GM23338 (cell line): ENCODE data around the gene HINT1. TPM values are rescaled to one million over a fixed set of nuclear protein-coding genes. Genes with fewer than 3 reads are reported as not detected.

Experiments
- ATAC-seq: fragments of 200-7000 bp; cut with Tn5 transposase; 3 replicates; pipeline ENCODE4 v1.9.1; 2020
- DNase-seq: peaks from one replicate; pipeline ENCODE4 v3.0.0-alpha.2; 2015; ENCODE audit warnings: low spot score
- H2AFZ ChIP-seq: fragments of 200-600 bp; sonication (generic); 2 replicates; pipeline ENCODE4 v1.8.0; 2016; ENCODE audit warnings: antibody characterized with exemption, mild to moderate bottlenecking, moderate library complexity
- H3F3A ChIP-seq: fragments of 200-600 bp; sonication (generic); replicated peaks from 2 replicates; pipeline ENCODE4 v1.8.0; 2017; ENCODE audit warnings: antibody characterized with exemption, mixed run types, low read depth
- H3K27ac ChIP-seq: fragments of 200-600 bp; sonication (generic); 2 replicates; pipeline ENCODE4 v1.6.1; 2016; ENCODE audit warnings: low read depth
- H3K27me3 ChIP-seq: fragments of 200-600 bp; sonication (generic); 2 replicates; pipeline ENCODE4 v1.8.0; 2016; ENCODE audit warnings: mild to moderate bottlenecking, mixed run types, moderate library complexity; ENCODE audit not compliant: insufficient read depth
- H3K36me3 ChIP-seq: fragments of 200-600 bp; sonication (generic); 2 replicates; pipeline ENCODE4 v1.8.0; 2016; ENCODE audit warnings: mild to moderate bottlenecking; ENCODE audit not compliant: insufficient read depth
- H3K4me1 ChIP-seq: fragments of 200-600 bp; sonication (generic); 2 replicates; pipeline ENCODE4 v1.8.0; 2016; ENCODE audit warnings: mild to moderate bottlenecking, moderate library complexity; ENCODE audit not compliant: insufficient read depth
- H3K4me2 ChIP-seq: fragments of 200-600 bp; sonication (generic); 2 replicates; pipeline ENCODE4 v1.7.1; 2017; ENCODE audit warnings: mixed run types
- H3K4me3 ChIP-seq: fragments of 200-600 bp; sonication (generic); 2 replicates; pipeline ENCODE4 v1.6.1; 2016; ENCODE audit warnings: mixed run types
- H3K79me2 ChIP-seq: fragments of 200-600 bp; sonication (generic); replicated peaks from 2 replicates; pipeline ENCODE4 v1.8.0; 2017; ENCODE audit warnings: mild to moderate bottlenecking; ENCODE audit not compliant: insufficient read depth
- H3K9me2 ChIP-seq: fragments of 200-600 bp; sonication (generic); 2 replicates; pipeline ENCODE4 v1.8.0; 2017; ENCODE audit not compliant: insufficient read depth
- H4K20me1 ChIP-seq: fragments of 200-600 bp; sonication (generic); replicated peaks from 2 replicates; pipeline ENCODE4 v1.8.0; 2017; ENCODE audit warnings: mild to moderate bottlenecking; ENCODE audit not compliant: insufficient read depth
- H3K27ac Mint-ChIP-seq: 2 replicates; pipeline ENCODE4 v1.8.0; 2020; ENCODE audit warnings: inconsistent platforms, mild to moderate bottlenecking, moderate library complexity, mixed read lengths
- H3K27me3 Mint-ChIP-seq: 3 replicates; pipeline ENCODE4 v1.8.0; 2022; ENCODE audit warnings: low read depth, mild to moderate bottlenecking, moderate library complexity, mixed read lengths, inconsistent platforms; ENCODE audit not compliant: insufficient read depth, poor library complexity
- H3K36me3 Mint-ChIP-seq: 3 replicates; pipeline ENCODE4 v1.8.0; 2021; ENCODE audit warnings: low read depth, mild to moderate bottlenecking, inconsistent platforms, moderate library complexity, mixed read lengths
- H3K4me1 Mint-ChIP-seq: 3 replicates; pipeline ENCODE4 v1.8.0; 2020; ENCODE audit warnings: mild to moderate bottlenecking, inconsistent platforms, mixed read lengths
- H3K4me3 Mint-ChIP-seq: 3 replicates; pipeline ENCODE4 v1.8.0; 2021; ENCODE audit warnings: moderate library complexity, mild to moderate bottlenecking, inconsistent platforms, mixed read lengths
- H3K9me3 Mint-ChIP-seq: 3 replicates; pipeline ENCODE4 v1.8.0; 2020; ENCODE audit warnings: moderate library complexity, mild to moderate bottlenecking, inconsistent platforms, mixed read lengths
- CREB1 ChIP-seq: fragments of 250-450 bp; sonication (Bioruptor Pico); IDR thresholded peaks from 2 replicates; pipeline ENCODE4 v1.5.0; 2020; ENCODE audit warnings: low read depth, mild to moderate bottlenecking, moderate library complexity
- CTCF ChIP-seq, 2 experiments: fragments of 200-600 bp in 1 of 2; sonication (generic) in 1 of 2; conservative IDR thresholded peaks; 2 replicates each; pipeline versions ENCODE4 v1.5.1 to v1.6.1; 2016 to 2017; ENCODE audit warnings: antibody characterized with exemption in 2 of 2, low read depth in 2 of 2, mild to moderate bottlenecking in 2 of 2, moderate library complexity in 1 of 2
- ETS1 ChIP-seq: IDR thresholded peaks from 2 replicates; pipeline ENCODE4 v1.6.1; 2016; ENCODE audit warnings: antibody characterized with exemption
- EZH2 ChIP-seq: fragments of 200-600 bp; sonication (generic); IDR thresholded peaks from one replicate; pipeline ENCODE4 v1.8.0; 2017; ENCODE audit warnings: antibody characterized with exemption, mild to moderate bottlenecking, low read depth; ENCODE audit not compliant: unreplicated experiment
- EZH2phosphoT487 ChIP-seq: fragments of 200-600 bp; sonication (generic); IDR thresholded peaks from one replicate; pipeline ENCODE4 v1.8.1; 2018; ENCODE audit warnings: antibody characterized with exemption; ENCODE audit not compliant: unreplicated experiment
- JUNB ChIP-seq: IDR thresholded peaks from one replicate; pipeline ENCODE4 v1.6.1; 2016; ENCODE audit warnings: antibody characterized with exemption; ENCODE audit not compliant: unreplicated experiment
- NANOG ChIP-seq: IDR thresholded peaks from 2 replicates; pipeline ENCODE4 v1.6.1; 2016; ENCODE audit warnings: antibody characterized with exemption, borderline replicate concordance
- POLR2AphosphoS5 ChIP-seq: IDR thresholded peaks from 2 replicates; pipeline ENCODE4 v1.6.1; 2016; ENCODE audit warnings: antibody characterized with exemption, low read depth
- REST ChIP-seq: IDR thresholded peaks from one replicate; pipeline ENCODE4 v1.6.1; 2018; ENCODE audit warnings: antibody characterized with exemption; ENCODE audit not compliant: unreplicated experiment
- STAT1 ChIP-seq: IDR thresholded peaks from one replicate; pipeline ENCODE4 v1.6.1; 2016; ENCODE audit warnings: antibody characterized with exemption; ENCODE audit not compliant: unreplicated experiment
- ZNF114 ChIP-seq: fragments of 250-450 bp; sonication (Bioruptor Pico); IDR thresholded peaks from 2 replicates; pipeline ENCODE4 v1.5.0; 2020; ENCODE audit warnings: mild to moderate bottlenecking, moderate library complexity
- ZNF331 ChIP-seq: fragments of 250-450 bp; sonication (Bioruptor Pico); IDR thresholded peaks from 2 replicates; pipeline ENCODE4 v1.5.0; 2020; ENCODE audit warnings: low read depth, mild to moderate bottlenecking, moderate library complexity
- ZNF462 ChIP-seq: fragments of 250-450 bp; sonication (Bioruptor Pico); IDR thresholded peaks from 2 replicates; pipeline ENCODE4 v1.5.0; 2020; ENCODE audit warnings: mild to moderate bottlenecking, moderate library complexity
- polyA plus RNA-seq: library from polyadenylated mRNA; unstranded; fragments of >200 nt; fragmentation: Nextera tagmentation; extraction: Ambion mirVana; gene quantifications from 2 replicates; pipeline ENCODE4 v1.2.1, GENCODE V29; 2016
- total RNA-seq: library from RNA; depleted of rRNA; stranded (reverse); fragments of >200 nt; shearing (Covaris generic); gene quantifications from 2 replicates; pipeline ENCODE4 v1.2.3, GENCODE V29; 2014

The HINT1 gene
- total and polyA plus RNA-seq, 2 experiments from 2014 or later, result 171 to 687 TPM

GRCh38 chr5:131214609-131215227, 49.7 kb upstream of the HINT1 start:
- no peaks in the 10 kb centered on the region for H3K9me3 Mint-ChIP-seq
- ATAC-seq, result no peak
- no peak overlapping the region for H3K27ac ChIP-seq
- no peaks in the 10 kb centered on the region for H3F3A ChIP-seq
- H3K27me3 ChIP-seq, result no peaks in the 10 kb centered on the region
- H2AFZ ChIP-seq, result 0 out of 2 replicates have a peak overlapping the region, but pooled peaks have one; percentile 43
- no peaks in the 10 kb centered on the region for H3K36me3 ChIP-seq
- H4K20me1 ChIP-seq, result no peaks in the 10 kb centered on the region
- DNase-seq, result no peak
- H3K4me3 Mint-ChIP-seq, result no peak overlapping the region
- no peaks in the 10 kb centered on the region for H3K4me1 ChIP-seq
- peaks cover 7% of the 10 kb centered on the region for H3K27me3 Mint-ChIP-seq
- no peak for TF ChIP-seq ZNF462
- TF ChIP-seq JUNB, result no peak
- TF ChIP-seq EZH2, result no peak
- no peak for TF ChIP-seq ETS1
- TF ChIP-seq POLR2AphosphoS5, result no peak
- no peak for TF ChIP-seq ZNF114
- no peak for TF ChIP-seq STAT1
- TF ChIP-seq EZH2phosphoT487, result no peak
- no peak for TF ChIP-seq ZNF331 (CRISPR knock-in tag)
- no peak for TF ChIP-seq REST
- no peak for TF ChIP-seq CTCF (conservative IDR thresholded peaks at IDR 0.05; ENCODE audit: low read depth in 2 of 2)
- no peak for TF ChIP-seq NANOG
- no peak for TF ChIP-seq CREB1 (CRISPR knock-in tag)
- H3K9me2 ChIP-seq, result no peaks in the 10 kb centered on the region
- H3K4me1 Mint-ChIP-seq, result peaks cover 7% of the 10 kb centered on the region; the same call in 2 of the 3 replicates
- H3K4me2 ChIP-seq, result no peak overlapping the region
- H3K79me2 ChIP-seq, result no peaks in the 10 kb centered on the region
- no peak overlapping the region for H3K4me3 ChIP-seq
- H3K27ac Mint-ChIP-seq, result no peak overlapping the region
- H3K36me3 Mint-ChIP-seq, result no peaks in the 10 kb centered on the region
